KBM-7 (cell line): ENCODE results near the gene TEX44.

Experiments
- DNase-seq: peaks from one replicate; pipeline ENCODE4 v3.0.0-alpha.2; 2015
- in situ Hi-C: fragments of 300-500 bp; cut with MboI; formaldehyde crosslinking; loops from 2 replicates; pipeline ENCODE4 v1.14.3; 2020; ENCODE audit warnings: low sequenced_read_pairs, low pct_unique_long_range_greater_than_20kb, mixed read lengths

TEX44 gene

DNA sequence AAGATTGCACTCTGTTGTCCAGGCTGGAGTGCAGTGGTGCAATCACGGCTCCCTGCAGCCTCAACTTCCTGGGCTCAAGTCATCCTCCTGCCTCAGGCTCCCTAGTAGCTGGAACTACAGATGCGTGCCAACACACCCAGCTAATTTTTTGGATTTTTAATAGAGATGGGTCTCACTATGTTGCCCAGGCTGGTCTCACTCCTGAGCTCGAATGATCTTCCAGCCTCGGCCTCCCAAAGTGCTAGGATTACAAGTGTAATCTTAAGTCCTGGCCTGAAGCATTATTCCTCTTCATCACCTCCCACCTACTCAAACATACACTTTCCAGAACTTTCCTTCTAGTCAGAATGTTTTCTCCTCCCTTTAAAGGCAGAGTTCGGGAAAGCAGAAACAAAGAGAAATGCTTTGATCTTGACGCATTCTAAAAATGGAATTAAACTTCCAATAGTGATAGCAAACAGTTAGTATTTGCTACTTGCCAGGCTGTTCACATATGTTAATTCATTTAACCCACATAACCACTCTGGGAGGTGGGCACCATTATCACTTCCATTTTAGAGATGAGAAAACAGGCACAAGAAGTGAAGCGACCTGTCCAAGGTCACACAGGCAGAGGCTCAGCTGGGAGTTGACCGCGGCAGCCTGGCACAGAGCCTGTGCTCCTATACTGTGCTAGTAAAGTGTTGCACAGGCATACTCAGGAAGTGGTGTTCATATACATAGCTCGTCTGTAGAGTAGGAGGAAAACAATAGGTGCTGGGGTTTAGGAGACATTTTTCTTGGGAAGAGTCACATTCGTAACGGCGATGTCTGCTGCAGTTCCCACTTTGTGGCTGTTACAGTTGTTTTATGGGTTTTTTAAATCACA is 24.6 kb downstream of the TEX44 start:
- in situ Hi-C loops = loop anchor here (10.0 kb wide), 1 partner anchor 48 kb away; no protein-coding TSS in a partner anchor
- DNase-seq = peak; percentile 50

DNA sequence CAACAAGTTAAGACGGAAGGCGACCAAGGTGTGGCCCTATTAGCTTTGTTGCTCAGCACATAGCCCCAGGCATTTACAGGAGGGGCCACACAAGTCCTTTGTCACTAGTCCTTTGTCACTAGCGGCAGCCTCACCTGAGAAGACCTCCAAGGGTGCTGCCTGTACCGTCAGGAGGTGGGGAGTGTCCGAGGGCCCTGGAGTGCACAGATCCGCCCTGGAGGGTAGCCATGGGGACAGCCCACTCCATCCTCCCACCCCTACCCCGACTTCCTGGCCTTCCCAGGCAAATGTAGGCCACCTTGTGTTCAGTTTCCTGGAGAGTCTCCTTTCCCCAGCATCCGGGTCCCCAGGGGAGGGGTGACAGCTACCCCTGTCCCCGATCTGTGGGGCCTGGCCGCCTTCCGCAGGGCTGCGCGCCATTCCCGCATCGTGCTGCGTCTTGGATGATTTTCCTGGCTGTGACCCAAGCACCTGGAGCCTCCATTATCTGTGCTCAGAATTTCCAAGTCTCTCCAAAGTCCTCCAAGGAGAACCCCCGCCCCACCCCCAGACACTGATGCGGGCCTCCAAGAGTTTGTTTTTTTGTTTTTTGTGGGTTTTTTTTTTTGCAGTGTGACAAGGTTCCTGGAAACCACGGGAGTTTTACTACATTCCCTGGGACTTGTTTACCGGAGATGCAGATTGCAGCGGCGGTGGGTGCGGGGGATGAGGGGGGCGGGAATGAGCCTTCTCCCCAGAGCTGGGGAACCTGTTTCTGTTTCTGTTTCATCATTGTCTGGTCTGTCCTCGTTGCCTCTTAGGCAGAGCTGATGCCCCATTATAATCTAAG is 28.6 kb downstream of the TEX44 start:
- in situ Hi-C loops = no loop called here
- no peak for DNase-seq

DNA sequence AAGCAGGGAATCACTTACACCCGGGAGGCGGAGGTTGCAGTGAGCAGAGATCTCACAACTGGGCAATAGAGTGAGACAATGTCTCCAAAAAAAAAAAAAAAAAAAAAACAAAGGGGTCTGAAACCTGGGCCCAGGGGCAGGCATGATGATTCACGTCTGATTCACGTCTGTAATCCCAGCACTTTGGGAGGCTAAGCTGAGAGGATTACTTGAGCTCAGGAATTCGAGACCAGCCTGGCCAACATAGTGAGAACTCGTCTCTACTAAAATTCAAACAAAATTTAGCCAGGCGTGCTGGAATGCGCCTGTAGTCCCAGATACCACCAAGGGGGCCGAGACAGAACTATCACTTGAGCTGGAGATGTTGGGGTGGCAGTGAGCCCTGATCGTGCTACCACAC is 30.3 kb downstream of the TEX44 start:
- in situ Hi-C loops = no loop called here
- no peak for DNase-seq

DNA sequence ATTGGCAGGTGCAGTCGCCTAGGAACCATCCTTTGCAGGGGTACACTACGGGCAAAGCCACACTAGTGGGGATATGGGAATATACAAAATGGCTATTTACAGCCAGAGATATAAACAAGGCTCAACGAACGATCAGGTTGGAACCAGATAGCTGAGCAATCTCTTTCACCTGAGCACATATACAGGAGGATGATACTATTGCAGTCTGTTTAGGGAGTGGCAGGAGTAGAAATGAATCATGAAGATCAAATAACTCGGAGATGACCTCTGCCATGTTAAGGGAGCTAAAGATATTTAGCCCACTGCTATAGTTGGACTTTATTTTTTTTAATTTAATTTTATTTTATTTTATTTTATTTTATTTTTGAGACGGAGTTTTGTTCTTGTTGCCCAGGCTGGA is 33.8 kb downstream of the TEX44 start:
- in situ Hi-C loops = no loop called here
- no peak for DNase-seq

DNA sequence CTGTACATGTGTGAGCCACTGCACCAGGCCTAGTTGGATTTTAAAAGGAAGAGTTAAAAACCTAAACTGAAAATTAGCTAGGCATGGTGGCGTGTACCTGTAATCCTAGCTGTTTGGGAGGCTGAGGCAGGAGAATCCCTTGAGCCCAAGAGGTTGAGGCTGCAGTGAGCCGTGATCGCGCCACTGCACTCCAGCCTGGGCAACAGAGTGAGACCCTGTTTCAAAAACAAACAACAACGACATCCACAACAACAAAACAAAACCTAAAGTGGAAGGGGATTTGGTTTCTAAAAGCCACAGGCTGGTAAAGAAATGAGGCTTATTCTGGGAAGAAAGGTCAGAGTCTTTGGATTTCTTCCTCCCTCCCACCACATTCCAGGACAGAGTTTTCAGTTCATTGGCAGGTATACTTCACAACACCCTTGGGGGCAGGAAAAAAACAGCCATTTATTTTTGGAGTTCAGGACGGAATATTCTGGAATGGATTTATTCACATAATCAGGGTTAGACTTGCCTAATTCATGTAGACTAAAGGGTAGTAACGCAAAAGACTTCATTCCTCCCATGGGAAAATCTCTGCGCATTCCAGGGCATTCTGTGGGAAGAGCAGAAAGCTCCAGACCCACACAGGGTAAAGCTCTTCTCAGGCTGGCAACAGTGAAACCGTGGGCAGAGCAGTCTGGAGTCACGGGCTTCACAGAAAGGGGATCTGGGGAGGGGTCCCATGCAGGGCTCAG is 34.9 kb downstream of the TEX44 start:
- in situ Hi-C loops = no loop called here
- DNase-seq = no peak

DNA sequence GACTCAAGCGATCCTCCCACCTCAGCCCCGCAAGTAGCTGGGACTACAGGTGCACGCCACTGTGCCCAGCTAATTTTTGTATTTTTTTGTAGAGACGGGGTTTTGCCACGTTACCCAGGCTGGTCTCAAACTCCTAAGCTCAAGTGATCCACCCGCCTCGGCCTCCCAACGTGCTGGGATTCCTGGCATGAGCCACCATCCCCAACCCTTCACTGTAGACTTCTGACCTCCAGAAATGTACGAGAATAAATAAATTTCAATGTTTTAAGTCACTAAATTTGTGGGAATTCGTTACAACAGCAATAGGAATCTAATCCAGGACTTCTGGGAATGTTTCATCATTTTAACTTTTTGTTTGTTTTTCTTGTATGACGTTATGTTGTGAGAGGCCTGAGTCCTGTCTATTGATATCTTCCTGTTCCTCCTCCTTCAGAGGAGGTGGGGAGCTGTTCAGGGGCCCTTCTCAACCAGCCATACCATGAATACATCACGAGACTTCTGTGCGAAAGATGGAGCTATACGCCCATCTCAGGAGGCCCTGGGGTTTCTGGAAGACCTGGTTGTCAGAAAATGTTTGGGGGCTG is 40.0 kb downstream of the TEX44 start:
- in situ Hi-C loops = no loop called here
- no peak for DNase-seq

DNA sequence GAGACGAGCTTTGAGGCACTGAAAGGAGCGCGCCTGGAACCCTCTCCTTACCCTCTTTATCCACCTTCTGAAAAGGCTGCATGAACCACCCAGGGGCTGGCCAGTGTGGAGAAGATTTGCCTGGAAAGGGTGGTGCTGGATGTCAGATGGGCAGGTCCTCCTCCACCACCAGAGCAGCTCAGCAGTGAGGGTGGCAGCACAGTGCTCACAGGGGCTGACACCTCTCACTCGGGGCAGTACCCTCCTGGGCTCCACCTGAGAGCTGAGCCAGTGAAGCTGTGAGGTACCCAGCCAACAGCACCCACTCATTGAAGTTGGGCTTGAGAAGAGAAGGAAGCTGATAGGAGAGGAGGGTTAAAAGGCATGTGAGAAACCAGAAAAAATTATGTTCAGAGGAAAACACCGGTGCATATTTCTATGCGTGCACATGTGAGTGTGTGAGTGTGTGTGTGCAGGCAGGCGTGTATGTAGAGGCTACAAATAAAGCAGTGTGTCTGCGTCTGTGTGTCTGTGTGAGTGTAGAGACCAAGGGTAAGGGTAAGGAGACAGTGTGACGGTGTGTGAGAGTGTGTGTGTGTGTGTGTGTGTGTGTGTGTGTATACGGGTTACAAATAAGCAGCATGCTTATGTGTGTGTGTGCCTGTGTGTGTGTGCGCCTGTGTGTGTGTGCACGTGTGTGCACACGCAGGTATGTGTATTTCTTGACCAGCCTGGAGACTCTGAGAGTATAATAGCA is 40.7 kb downstream of the TEX44 start:
- in situ Hi-C loops = no loop called here
- DNase-seq = no peak

DNA sequence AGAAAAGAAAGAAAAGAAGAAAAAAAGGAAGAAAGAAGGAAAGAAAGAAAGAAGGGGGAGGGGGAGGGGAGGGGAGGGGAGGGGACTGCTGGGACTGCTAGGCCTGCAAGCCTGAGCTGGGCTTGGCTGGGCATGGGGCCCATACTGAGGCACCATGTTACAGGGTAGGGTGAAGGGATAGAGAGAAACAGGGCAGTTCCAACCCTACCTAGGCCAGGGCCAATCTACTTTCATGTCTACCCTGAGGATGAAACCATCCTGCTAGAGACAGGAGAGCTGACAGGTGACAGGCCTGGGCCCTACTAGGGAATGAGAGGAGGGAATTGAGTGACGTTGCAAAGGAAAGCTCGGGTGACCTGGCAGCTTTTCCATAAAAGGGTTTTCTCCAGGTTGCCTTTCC is 41.7 kb downstream of the TEX44 start:
- in situ Hi-C loops = no loop called here
- DNase-seq = no peak

DNA sequence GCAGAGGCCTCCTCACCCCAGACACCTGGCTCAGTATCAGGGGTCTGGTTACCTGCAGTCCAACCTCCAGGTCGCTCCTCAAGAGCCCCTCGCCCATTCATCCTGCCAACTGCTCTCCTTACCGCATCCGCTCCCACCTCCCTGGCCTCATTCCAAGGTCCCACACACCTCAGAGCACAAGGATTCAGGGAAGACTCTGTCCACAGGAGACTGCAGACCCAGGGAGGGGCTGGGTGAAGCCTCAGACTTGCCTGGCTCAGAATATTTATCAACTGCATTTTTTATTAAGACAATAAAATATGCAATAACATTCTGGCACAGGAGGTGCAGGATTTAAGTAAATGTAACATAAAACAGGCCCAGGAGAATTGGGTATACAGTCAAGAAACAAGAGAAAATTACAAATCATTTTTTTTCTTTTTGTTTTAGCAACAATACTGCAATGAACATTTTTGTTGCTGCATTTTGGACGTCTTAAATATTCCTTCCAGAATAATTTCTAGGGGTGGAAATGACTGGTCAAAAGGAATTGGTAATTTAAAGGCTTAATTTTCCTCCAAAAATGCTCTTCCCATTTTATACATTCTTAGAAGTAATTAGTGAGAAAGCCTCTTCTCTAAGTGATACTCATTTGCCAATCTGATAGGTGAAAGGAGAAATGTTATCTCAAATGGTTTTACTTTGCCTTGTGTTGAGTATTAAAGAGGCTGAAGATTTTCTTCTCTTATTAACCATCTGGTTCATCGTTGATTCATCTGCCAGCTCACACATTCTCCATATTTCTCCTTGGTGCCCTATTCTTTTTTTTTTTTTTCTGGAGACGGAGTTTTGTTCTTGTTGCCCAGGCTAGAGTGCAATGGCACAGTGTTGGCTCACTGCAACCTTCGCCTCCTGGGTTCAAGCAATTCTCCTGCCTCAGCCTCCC is 42.5 kb downstream of the TEX44 start:
- no peak for DNase-seq
- in situ Hi-C loops = no loop called here

DNA sequence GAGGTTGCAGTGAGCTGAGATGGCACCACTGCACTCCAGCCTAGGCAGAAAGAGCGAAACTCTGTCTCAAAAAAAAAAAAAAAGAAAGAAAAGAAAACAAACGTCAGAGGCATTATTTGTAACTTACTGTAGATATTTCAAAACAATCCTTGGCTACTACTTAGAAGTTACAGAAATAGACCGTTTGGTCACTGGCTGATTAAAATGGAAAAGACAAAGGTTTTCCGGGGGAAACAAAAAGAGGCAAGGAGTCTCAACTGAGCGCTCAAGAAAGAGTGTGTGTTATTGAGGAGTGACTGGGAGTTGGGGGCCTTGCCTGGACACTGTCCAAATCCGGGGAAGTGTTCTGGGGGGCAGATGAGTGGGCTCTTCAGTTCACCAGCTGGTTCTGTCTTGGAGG is 47.6 kb downstream of the TEX44 start:
- in situ Hi-C loops = no loop called here
- DNase-seq = no peak

DNA sequence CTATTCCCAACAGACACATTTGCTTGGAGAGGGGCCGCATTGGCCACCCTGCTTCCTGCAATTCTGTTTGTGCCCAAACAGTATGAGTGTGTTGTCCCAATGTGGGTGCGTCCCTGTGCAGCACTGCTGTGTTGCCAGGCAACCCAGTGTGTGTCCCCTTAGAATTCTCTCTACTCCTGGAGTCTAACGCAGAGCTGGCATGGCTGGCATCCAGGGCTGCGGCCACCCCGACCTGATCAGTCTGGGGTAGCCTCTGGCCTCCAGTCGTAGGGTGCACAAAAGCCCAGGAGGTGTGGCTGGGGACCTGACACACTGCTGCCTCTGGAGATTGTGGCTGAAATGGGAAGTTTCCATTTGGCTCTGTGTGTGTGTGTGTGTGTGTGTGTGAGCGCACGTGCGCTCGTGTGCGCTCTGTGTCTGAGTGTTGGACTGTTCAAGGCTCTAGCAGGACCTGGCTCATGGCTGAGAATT is 48.0 kb downstream of the TEX44 start:
- peak; percentile 88 for DNase-seq
- in situ Hi-C loops = no loop called here

DNA sequence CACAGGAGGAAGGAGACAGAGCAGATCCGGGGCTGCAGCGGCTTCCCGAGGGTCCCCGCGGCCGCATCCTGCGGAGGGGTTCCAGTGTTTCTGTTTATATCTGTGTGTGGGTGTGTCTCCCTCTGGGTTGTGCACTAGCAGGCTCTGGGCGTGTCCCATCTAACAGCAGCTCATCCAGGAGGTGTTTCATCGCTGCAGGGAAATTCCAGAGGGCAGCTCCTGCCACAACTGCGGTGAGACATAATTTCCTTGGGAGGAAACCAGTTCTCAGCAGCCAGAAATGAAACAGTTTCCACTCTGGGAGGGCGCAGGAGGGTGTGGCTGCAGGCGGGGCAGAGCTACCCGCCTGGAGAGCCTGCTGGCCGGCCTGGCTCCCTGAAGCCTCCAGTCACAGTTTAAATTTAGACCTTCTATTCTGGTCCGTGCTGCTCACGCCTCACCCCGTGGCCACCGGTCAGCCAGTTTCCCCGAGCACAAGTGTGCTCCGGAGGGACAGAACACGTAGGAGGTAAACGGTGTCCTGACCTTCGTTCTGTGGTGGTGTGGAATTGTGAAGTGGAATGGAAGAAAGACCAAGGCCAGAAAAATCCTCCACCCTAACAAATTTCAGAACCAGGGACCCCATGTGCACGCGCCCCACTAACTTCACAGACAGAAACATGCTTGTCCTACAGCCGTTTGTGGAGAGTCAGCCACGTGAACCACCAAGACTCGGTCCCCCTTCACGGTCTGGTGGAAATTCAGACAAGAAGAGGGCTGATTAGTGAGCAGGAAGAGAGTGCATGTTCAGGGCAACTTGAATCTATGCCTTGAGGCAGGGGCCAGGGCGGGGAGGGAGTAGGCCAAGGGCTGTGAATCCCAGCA is 50.2 kb downstream of the TEX44 start:
- in situ Hi-C loops = no loop called here
- DNase-seq = peak; percentile 93

DNA sequence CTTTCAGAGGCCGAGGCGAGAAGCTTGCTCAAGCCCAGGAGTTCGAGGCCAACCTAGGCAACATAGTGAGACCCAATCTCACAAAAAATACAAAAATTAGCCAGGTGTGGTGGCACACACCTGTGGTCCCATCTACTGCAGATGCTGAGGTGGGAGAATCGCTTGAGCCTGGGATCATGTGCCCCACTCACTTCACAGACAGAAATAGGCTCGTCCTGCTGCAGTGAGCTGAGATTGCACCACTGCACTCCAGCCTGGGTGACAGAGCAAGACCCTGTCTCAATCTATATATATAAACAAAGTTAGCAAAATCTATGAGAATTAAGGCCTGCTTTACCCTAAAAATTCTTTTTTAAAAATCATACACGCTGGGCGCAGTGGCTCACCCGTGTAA is 50.8 kb downstream of the TEX44 start:
- in situ Hi-C loops = no loop called here
- DNase-seq = peak; percentile 15
